Peyer's patch (tissue), 4 donors: ENCODE data around the gene STOML1. TPM values are rescaled to one million over a fixed set of nuclear protein-coding genes. Genes with fewer than 3 reads are reported as not detected.

Experiments used
- DNase-seq, 3 donors: peaks; one replicate each; pipeline ENCODE4 v3.0.0-alpha.2; 2017 to 2019
- H3K27ac ChIP-seq, 4 donors: fragments of 200-600 bp; sonication (generic); one replicate each; pipeline ENCODE4 v1.5.1; 2016 to 2019
- H3K27me3 ChIP-seq, 2 donors: fragments of 200-600 bp; sonication (generic); one replicate each; pipeline ENCODE4 v1.5.1; 2019
- H3K36me3 ChIP-seq, 3 donors: fragments of 200-600 bp; sonication (generic); one replicate each; pipeline ENCODE4 v1.5.1; 2016 to 2019
- H3K4me1 ChIP-seq, 4 donors: fragments of 200-600 bp; sonication (generic); one replicate each; pipeline ENCODE4 v1.5.1; 2016 to 2019
- H3K4me3 ChIP-seq, 4 donors: fragments of 200-600 bp; sonication (generic); 1 replicate in 3 of 4; 2 replicates in 1 of 4; pipeline ENCODE4 v1.5.1; 2016 to 2019; ENCODE audit warnings: mild to moderate bottlenecking in 1 of 4
- H3K9me3 ChIP-seq, 4 donors: fragments of 200-600 bp; sonication (generic); one replicate each; pipeline ENCODE4 v1.5.1; 2016 to 2019; ENCODE audit warnings: mild to moderate bottlenecking in 1 of 4
- POLR2A ChIP-seq, 2 donors: fragments of 450-650 bp; IDR thresholded peaks; one replicate each; pipeline ENCODE4 v1.5.1; 2017; ENCODE audit warnings: antibody characterized with exemption in 2 of 2, mild to moderate bottlenecking in 2 of 2, moderate library complexity in 2 of 2
- total RNA-seq, 4 donors: library from RNA; depleted of rRNA; stranded (reverse); fragments of >200 nt; gene quantifications; one replicate each; pipeline ENCODE4 v1.1.0, GENCODE V29; 2016
- TF ChIP-seq, protein P1 (sequence below), 6 experiments: fragments of 450-650 bp in 4 of 6; fragments of 200-600 bp in 2 of 6; sonication (generic) in 1 of 6; IDR thresholded peaks; one replicate each; pipeline ENCODE4 v1.5.1; 2017 to 2019; ENCODE audit warnings: antibody characterized with exemption in 6 of 6, mild to moderate bottlenecking in 3 of 6, moderate library complexity in 1 of 6

The STOML1 gene
- total RNA-seq, 4 donors from 2014 or later = 10.9 to 24.5 (median 13.5) TPM; not detected in 1

DNA sequence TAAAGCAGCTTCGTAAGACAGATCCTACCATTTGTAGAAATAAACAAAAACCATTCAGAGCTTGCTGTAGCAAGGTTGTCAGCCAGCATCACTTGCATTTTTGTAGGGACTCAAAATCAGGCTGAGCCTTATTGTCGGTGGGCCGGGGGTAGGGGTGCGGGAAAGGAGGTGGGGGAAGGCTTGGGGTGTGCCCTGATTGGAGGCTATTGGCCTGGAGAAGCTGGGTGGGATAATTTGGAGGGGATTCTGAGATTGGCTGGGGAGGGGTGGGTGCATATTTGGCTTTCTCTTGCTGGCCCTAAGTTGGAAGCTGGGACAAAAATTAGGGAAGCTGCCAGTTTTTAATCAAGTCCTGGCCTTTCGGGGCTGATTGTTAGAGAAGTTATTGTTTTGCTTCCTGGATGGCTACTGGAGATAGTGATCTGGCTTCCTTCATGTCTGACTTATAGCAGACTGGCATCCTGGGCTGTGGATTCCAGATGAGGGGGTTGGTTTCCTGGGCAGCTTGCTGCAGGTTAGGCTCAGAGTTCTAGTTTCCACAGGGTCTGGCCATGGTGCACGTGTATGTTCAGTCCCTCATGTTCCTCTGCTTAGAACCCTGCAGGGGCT lies 22.8 kb downstream of the STOML1 start:
- H3K36me3 ChIP-seq = no peaks in the 10 kb centered on the region
- H3K9me3 ChIP-seq = no peaks in the 10 kb centered on the region
- TF ChIP-seq POLR2A (IDR thresholded peaks at IDR 0.05) = no peak
- TF ChIP-seq, protein P1, sequence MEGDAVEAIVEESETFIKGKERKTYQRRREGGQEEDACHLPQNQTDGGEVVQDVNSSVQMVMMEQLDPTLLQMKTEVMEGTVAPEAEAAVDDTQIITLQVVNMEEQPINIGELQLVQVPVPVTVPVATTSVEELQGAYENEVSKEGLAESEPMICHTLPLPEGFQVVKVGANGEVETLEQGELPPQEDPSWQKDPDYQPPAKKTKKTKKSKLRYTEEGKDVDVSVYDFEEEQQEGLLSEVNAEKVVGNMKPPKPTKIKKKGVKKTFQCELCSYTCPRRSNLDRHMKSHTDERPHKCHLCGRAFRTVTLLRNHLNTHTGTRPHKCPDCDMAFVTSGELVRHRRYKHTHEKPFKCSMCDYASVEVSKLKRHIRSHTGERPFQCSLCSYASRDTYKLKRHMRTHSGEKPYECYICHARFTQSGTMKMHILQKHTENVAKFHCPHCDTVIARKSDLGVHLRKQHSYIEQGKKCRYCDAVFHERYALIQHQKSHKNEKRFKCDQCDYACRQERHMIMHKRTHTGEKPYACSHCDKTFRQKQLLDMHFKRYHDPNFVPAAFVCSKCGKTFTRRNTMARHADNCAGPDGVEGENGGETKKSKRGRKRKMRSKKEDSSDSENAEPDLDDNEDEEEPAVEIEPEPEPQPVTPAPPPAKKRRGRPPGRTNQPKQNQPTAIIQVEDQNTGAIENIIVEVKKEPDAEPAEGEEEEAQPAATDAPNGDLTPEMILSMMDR (IDR thresholded peaks at IDR 0.05) = no peak
- DNase-seq = peak in 1 of 3 donors; percentile 23
- no peaks in the 10 kb centered on the region for H3K27me3 ChIP-seq
- H3K27ac ChIP-seq = no peak overlapping the region
- no peak overlapping the region for H3K4me3 ChIP-seq
- H3K4me1 ChIP-seq = peaks cover 0 to 24% (median 11%) of the 10 kb centered on the region in 4 donors

DNA sequence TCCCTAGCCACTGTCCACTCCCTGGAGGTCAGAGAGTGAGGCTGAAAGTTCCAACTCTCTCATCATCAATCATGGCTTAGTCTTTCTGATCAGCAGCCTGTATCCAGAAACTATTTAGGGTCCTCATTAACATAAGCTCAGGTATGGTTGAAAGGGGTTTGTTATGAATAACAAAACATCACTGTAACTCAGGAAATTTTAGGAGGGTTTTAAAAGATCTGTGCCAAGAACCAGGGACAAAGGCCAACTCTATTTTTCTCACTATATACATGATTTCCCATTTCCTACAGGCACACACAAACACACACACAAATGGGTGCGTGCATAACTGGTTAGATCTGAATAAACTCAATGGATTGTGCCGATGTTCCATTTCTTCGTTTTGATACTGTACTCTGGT lies 23.6 kb downstream of the STOML1 start:
- H3K4me1 ChIP-seq = peaks cover 0 to 24% (median 11%) of the 10 kb centered on the region in 4 donors
- TF ChIP-seq, protein P1 (IDR thresholded peaks at IDR 0.05) = no peak
- no peaks in the 10 kb centered on the region for H3K27me3 ChIP-seq

DNA sequence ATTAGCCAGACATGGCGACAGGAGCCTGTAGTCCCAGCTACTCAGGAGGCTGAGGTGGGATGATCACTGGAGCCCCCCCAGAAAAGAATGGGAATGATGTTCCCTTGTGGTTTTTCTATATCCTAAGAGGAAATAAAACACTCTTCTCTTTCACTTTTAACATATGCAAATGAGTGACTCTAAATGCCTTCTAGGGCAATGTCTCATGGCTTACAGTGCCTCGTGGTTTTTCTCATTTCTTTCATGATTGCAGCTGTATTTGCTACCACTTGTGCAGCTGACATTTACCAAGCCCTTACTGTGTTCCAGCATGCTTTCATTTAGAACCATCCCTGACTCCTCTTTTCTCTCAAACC lies 26.4 kb downstream of the STOML1 start:
- TF ChIP-seq, protein P1 (IDR thresholded peaks at IDR 0.05) = no peak
- no peak for TF ChIP-seq POLR2A (IDR thresholded peaks at IDR 0.05)
- Histone ChIP-seq H3K4me3 (no peak overlapping the region), H3K27me3 (no peaks in the 10 kb centered on the region), H3K27ac (peak overlapping the region in 2 of 4 donors; percentile 12 to 67), H3K36me3 (no peaks in the 10 kb centered on the region), H3K4me1 (peaks cover 0 to 19% (median 9%) of the 10 kb centered on the region in 4 donors), H3K9me3 (no peaks in the 10 kb centered on the region)
- no peak for DNase-seq

More for the DNA sequence above, 23.6 kb downstream of the STOML1 start:
- no peak for DNase-seq
- Histone ChIP-seq H3K27ac (no peak overlapping the region), H3K4me3 (no peak overlapping the region), H3K36me3 (no peaks in the 10 kb centered on the region), H3K9me3 (no peaks in the 10 kb centered on the region)

DNA sequence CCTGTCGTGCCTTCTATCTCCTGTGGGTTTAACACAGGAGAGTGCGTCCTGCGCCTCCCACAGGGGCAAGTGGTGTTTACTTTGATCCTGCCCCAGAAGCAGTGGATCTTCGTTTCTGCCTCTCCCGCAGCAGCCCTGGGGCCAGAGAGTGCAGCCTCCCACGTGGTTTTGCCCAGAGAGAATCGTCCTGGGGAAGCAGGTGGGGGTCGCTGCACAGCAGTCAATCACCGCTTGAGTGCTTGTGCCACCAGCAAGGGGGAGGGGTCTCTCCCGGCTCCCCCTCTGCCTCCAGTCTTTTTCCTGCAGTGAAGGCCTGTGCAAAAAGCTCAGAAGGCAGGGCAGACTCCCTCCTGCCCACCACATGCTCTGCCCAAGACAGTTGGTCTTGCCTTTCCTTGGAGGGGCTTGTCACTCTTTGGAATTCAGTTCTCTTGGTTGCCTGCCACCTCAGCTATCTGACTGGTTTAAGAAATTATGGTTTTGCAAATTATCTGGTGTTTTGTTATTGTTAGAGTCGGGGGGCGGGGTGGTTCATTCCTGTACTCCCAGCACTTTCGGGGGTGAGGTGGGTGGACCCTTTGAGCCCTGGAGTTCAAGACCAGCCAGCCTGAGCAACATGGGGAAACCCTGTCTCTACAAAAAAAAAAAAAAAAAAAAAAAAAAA lies 26.9 kb downstream of the STOML1 start:
- DNase-seq = peak in 2 of 3 donors; percentile 48 to 52
- Histone ChIP-seq H3K9me3 (no peaks in the 10 kb centered on the region), H3K4me1 (peaks cover 0 to 19% (median 9%) of the 10 kb centered on the region in 4 donors), H3K27me3 (no peaks in the 10 kb centered on the region), H3K36me3 (no peaks in the 10 kb centered on the region), H3K27ac (peak overlapping the region in 3 of 4 donors; percentile 18 to 67 (median 23)), H3K4me3 (peak overlapping the region; percentile 9 to 30 (median 14))
- TF ChIP-seq POLR2A (IDR thresholded peaks at IDR 0.05) = no peak
- TF ChIP-seq, protein P1 (IDR thresholded peaks at IDR 0.05) = no peak

DNA sequence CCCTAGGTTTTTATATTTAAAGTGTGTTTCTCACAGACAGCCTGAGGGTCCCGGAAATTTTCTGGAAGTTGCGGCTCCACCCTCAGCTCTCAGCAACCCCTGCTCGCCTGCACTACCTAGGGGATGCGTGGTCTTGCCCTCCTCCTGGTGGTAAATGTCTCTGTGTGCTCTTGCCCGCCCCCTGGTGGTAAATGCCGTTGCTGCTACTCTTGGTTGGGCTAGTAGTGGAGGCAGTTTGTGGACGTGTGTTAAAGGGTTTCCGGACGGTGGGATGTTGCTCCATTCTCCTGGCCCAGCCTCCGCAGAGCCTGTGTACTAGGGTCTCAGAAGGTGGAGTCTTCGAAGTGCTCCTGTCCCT lies 27.4 kb downstream of the STOML1 start:
- H3K4me1 ChIP-seq = peaks cover 0 to 20% (median 11%) of the 10 kb centered on the region in 4 donors
- no peaks in the 10 kb centered on the region for H3K27me3 ChIP-seq
- no peaks in the 10 kb centered on the region for H3K36me3 ChIP-seq
- TF ChIP-seq, protein P1 (IDR thresholded peaks at IDR 0.05) = peak; percentile 83 to 97 (median 88)
- TF ChIP-seq POLR2A (IDR thresholded peaks at IDR 0.05) = no peak
- peak overlapping the region; percentile 9 to 30 (median 14) for H3K4me3 ChIP-seq
- peak; percentile 87 to 95 (median 93) for DNase-seq
- no peaks in the 10 kb centered on the region for H3K9me3 ChIP-seq
- H3K27ac ChIP-seq = peak overlapping the region in 3 of 4 donors; percentile 18 to 67 (median 23)
